Natural killer cell (primary cell): Measurements from ENCODE around the gene RALY. TPM values are rescaled to one million over a fixed set of nuclear protein-coding genes. Genes with fewer than 3 reads are reported as not detected.

Experiments used
- ATAC-seq, 3 donors: fragments of 150-1000 bp in 2 of 3; fragments of 200-7000 bp in 1 of 3; cut with Tn5 transposase; 1 replicate in 1 of 3; 2 replicates in 2 of 3; pipeline ENCODE4 v1.10.0; 2021; ENCODE audit warnings: mild to moderate bottlenecking in 2 of 3, moderate library complexity in 2 of 3
- DNase-seq, 2 donors: peaks; one replicate each; pipeline versions ENCODE4 v3.0.0 to v3.0.0-alpha.2; 2013 to 2021; ENCODE audit warnings: mixed read lengths in 1 of 2
- H3K27ac ChIP-seq: one replicate; pipeline ENCODE4 v1.5.1; 2013; ENCODE audit warnings: mild to moderate bottlenecking, low read length
- H3K27me3 ChIP-seq: one replicate; pipeline ENCODE4 v1.6.1; 2013; ENCODE audit warnings: low read length; ENCODE audit not compliant: control insufficient read depth, insufficient read depth
- H3K36me3 ChIP-seq: one replicate; pipeline ENCODE4 v1.6.1; 2013; ENCODE audit warnings: low read length; ENCODE audit not compliant: control insufficient read depth, insufficient read depth
- H3K4me1 ChIP-seq: one replicate; pipeline ENCODE4 v1.6.1; 2013; ENCODE audit warnings: low read length; ENCODE audit not compliant: control insufficient read depth, insufficient read depth
- H3K4me3 ChIP-seq: one replicate; pipeline ENCODE4 v1.5.1; 2013; ENCODE audit warnings: low read length
- H3K9me3 ChIP-seq: one replicate; pipeline ENCODE4 v1.6.1; 2013; ENCODE audit warnings: low read length; ENCODE audit not compliant: control insufficient read depth, insufficient read depth
- H3K27ac Mint-ChIP-seq, 2 donors: one replicate each; pipeline ENCODE4 v1.8.0; 2022; ENCODE audit warnings: mild to moderate bottlenecking in 2 of 2, mixed read lengths in 2 of 2, moderate library complexity in 1 of 2
- H3K27me3 Mint-ChIP-seq, 2 donors: one replicate each; pipeline ENCODE4 v1.8.0; 2022; ENCODE audit warnings: low read depth in 2 of 2, mixed read lengths in 2 of 2
- H3K36me3 Mint-ChIP-seq: one replicate; pipeline ENCODE4 v1.8.0; 2022; ENCODE audit warnings: mixed read lengths
- H3K4me1 Mint-ChIP-seq, 2 donors: one replicate each; pipeline ENCODE4 v1.8.0; 2022; ENCODE audit warnings: mixed read lengths in 2 of 2
- H3K4me3 Mint-ChIP-seq: one replicate; pipeline ENCODE4 v1.8.0; 2022; ENCODE audit warnings: mild to moderate bottlenecking, moderate library complexity, mixed read lengths
- H3K9me3 Mint-ChIP-seq, 2 donors: one replicate each; pipeline ENCODE4 v1.8.0; 2022; ENCODE audit warnings: mixed read lengths in 2 of 2
- WGBS: methylation state at CpG from one replicate; pipeline ENCODE4 v1.1.7; 2013; ENCODE audit warnings: missing lambda C conversion rate; ENCODE audit not compliant: insufficient coverage; 5-methylcytosine and 5-hydroxymethylcytosine counted together
- intact Hi-C: fragments of 100-400 bp; cut with micrococcal nuclease; formaldehyde crosslinking; loops from one replicate; pipeline ENCODE4 v1.14.2; 2022
- total RNA-seq, 4 donors: library from RNA; stranded (reverse); fragments of 120-200 nt in 1 of 4; gene quantifications; one replicate each; pipeline versions ENCODE4 v1.2.3 to v1.2.4, GENCODE V29; 2013 to 2022
- TF ChIP-seq, protein P1 (sequence below): fragments of 200-600 bp; IDR thresholded peaks from one replicate; pipeline ENCODE4 v1.8.0; 2022; ENCODE audit warnings: antibody characterized with exemption

The RALY gene
- total RNA-seq, 3 donors from 2014 or later (not counting 1 experiment from before 2014, with no cell fraction given), result 194 to 204 (median 198) TPM

DNA sequence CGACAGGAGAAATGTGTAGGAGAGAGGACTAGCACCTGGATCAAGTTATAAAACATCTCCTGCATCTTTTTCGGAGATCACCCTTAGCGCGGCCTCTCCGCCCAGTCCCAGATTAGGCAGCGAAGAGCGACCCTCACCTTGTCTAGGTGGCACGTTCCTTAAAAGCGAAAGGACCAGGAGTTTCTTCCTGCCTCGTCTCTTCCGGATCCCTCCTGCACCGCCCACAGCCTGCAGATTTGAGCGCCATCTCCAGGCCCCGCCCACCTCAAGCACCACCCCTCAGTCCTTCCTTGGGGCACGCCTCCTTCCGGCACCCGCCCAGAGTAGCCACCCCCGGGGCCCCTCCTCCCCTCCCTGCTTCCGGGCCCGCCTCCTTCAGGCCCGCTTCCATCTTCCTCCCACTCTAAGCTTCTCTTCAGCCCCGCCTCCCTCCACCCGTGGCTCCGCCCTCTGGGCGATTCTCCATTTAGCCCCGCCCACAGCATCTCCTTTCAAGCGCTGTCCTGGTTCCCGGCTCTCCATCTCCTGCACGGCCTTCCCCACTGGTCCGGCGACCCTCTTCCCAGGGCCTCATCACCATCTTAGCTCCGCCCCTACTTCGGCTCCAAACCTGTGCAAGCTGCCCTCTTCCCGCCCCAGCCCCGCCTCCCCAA, 662 bp upstream of the RALY start:
- H3K36me3 ChIP-seq, result no peaks in the 10 kb centered on the region
- intact Hi-C loops, result loop anchor here (1.0 to 10.0 kb wide), 5 partner anchors 16 to 181 kb away; partner anchors contain the start of genes CHMP4B and EIF2S2
- DNase-seq, result peak; percentile 99
- peak; percentile 81 to 94 (median 83) for ATAC-seq
- Mint-ChIP-seq H3K36me3 (no peaks in the 10 kb centered on the region), H3K4me3 (peak overlapping the region; percentile 85), H3K9me3 (no peaks in the 10 kb centered on the region), H3K27ac (peak overlapping the region; percentile 92 to 98), H3K4me1 (peaks cover 61 to 71% of the 10 kb centered on the region in 2 donors), H3K27me3 (no peaks in the 10 kb centered on the region)
- peaks cover 39% of the 10 kb centered on the region for H3K4me1 ChIP-seq
- WGBS, result under 1% methylated on average over 35 of the region's 35 CpGs
- TF ChIP-seq, protein P1, sequence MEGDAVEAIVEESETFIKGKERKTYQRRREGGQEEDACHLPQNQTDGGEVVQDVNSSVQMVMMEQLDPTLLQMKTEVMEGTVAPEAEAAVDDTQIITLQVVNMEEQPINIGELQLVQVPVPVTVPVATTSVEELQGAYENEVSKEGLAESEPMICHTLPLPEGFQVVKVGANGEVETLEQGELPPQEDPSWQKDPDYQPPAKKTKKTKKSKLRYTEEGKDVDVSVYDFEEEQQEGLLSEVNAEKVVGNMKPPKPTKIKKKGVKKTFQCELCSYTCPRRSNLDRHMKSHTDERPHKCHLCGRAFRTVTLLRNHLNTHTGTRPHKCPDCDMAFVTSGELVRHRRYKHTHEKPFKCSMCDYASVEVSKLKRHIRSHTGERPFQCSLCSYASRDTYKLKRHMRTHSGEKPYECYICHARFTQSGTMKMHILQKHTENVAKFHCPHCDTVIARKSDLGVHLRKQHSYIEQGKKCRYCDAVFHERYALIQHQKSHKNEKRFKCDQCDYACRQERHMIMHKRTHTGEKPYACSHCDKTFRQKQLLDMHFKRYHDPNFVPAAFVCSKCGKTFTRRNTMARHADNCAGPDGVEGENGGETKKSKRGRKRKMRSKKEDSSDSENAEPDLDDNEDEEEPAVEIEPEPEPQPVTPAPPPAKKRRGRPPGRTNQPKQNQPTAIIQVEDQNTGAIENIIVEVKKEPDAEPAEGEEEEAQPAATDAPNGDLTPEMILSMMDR, result no peak
- H3K27ac ChIP-seq, result peak overlapping the region; percentile 98
- H3K27me3 ChIP-seq, result no peaks in the 10 kb centered on the region
- H3K4me3 ChIP-seq, result peak overlapping the region; percentile 99
- H3K9me3 ChIP-seq, result no peaks in the 10 kb centered on the region

DNA sequence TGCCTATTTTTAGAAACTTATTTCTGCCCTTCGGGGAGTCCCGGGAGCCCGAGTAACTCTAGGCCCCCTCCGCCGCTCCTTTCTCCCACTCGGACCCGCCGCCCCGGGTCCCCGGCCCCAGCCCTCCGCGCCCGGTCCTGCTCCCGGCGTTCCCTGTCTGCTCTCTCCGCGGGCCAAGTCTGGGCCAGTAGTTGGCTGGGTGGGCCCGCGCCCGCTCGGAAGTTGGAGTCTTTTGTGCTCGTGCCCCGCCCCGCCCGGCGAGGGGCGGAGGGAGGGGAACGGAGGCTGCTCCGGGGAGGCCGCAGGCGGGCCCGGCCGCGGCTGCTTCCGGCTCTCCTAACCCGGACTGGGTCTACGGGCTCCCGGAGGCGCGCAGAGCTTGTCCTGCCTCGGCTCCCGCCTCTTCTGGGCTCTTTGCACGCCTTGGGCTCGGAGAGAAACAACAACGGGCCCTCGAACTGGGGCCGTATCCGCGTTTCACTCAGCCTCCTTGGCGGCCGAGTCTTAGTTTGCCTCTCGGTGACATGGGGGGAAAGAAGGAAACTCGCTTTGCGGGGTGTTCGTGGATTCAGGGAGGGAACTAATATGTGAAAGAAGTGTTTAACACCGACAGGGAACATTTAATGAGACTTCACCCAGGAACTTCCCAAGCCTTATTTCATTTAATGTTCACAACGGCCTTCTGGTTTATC, 657 bp downstream of the RALY start:
- H3K36me3 ChIP-seq, result no peaks in the 10 kb centered on the region
- no peaks in the 10 kb centered on the region for H3K27me3 ChIP-seq
- Mint-ChIP-seq H3K27ac (peak overlapping the region; percentile 92 to 98), H3K4me3 (peak overlapping the region; percentile 85), H3K27me3 (no peaks in the 10 kb centered on the region), H3K4me1 (peaks cover 74 to 84% of the 10 kb centered on the region in 2 donors), H3K9me3 (no peaks in the 10 kb centered on the region), H3K36me3 (no peaks in the 10 kb centered on the region)
- H3K27ac ChIP-seq, result peak overlapping the region; percentile 98
- peak; percentile 13 to 33 (median 26) for ATAC-seq
- H3K4me3 ChIP-seq, result peak overlapping the region; percentile 99
- peak; percentile 74 to 86 for DNase-seq
- TF ChIP-seq, protein P1, result no peak
- H3K9me3 ChIP-seq, result no peaks in the 10 kb centered on the region
- peaks cover 43% of the 10 kb centered on the region for H3K4me1 ChIP-seq
- intact Hi-C loops, result loop anchor here (5.0 to 10.0 kb wide), 3 partner anchors 50 to 182 kb away; partner anchors contain the start of gene CHMP4B
- WGBS, result under 1% methylated on average over 55 of the region's 57 CpGs

DNA sequence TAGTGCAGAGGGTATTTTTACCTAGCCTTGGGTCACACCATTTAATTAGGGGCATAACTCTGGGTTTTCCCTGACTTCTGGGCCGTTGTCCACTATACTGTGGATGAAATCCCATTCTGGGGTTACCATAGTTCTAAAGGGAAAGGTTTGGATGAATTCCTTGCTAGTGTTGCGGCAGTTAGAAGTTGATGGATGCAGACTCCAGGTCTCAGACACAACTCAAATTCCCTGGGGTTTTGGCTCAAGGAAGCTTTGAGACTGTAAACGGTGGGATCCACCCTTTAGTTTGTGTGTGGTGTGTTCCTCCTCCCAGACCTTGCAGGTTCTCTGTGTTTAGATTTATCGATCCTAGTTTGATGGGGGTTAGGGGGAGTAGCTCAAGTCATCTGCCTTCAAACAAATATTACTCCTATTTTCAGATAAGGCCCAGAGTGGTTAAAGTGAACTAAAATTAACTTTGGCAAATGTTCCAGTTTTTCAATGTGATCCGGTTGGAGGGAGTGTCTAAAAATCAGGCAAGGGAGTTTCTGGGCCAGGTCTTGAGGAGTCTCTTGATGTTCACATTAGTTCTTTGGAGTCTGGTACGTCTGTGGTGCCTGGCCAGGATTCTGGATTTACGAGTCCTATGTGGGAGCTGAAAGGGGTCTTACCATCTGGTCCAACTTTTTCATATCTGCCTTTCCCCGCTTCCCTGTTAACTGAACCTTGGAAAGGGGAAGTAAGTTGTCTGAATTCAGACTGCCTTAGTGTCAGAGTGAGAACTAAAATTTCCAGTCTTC, 1.5 kb downstream of the RALY start:
- DNase-seq, result no peak
- WGBS, result 28% methylated on average over 7 of the region's 8 CpGs
- Mint-ChIP-seq H3K4me3 (peak overlapping the region; percentile 85), H3K27me3 (no peaks in the 10 kb centered on the region), H3K27ac (peak overlapping the region; percentile 92 to 98), H3K9me3 (no peaks in the 10 kb centered on the region), H3K36me3 (no peaks in the 10 kb centered on the region), H3K4me1 (peaks cover 78 to 88% of the 10 kb centered on the region in 2 donors)
- Histone ChIP-seq H3K27ac (peak overlapping the region; percentile 98), H3K9me3 (no peaks in the 10 kb centered on the region), H3K27me3 (no peaks in the 10 kb centered on the region), H3K4me3 (peak overlapping the region; percentile 99), H3K4me1 (peaks cover 43% of the 10 kb centered on the region), H3K36me3 (no peaks in the 10 kb centered on the region)
- intact Hi-C loops, result loop anchor here (10.0 kb wide), 1 partner anchor 50 kb away; no protein-coding TSS in a partner anchor
- no peak for ATAC-seq
- TF ChIP-seq, protein P1, result no peak
